ENCODE measurements around the gene EGFR.
"Not testable (repeated sequence)": the region's sequence is repeated elsewhere in the genome, so short reads cannot be mapped to it uniquely, and the experiment has no call there.

The EGFR gene

DNA sequence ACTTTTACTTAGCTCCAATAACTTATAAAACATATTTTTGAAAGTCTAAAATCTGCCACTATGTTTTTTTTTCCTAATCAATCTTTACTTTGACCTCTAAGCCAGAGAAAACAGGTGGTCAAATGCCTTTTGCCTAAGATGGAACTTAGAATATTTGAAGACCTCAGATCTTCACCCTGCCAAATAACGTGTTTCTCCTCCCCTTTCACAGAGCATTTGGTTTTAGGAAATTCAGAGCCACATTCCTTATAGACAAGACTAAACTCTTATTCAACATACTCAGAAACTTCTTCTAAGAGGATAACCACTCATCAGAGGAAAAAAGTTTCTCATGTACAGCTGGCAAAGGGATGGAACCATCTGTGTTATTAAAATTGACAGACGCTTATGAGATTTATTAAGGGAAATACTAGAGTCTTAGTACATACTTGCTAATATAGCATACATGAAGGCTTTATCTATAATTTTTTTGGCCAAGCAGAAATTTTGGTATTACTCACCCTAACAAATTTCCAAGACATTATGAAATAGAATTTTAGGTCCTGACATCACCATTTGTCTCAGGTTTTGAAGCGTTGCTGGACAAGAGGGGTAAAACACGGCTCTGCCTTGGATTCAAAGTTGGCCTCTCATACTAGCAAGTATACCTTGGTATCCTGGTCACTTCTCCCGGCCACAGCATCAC lies 2.6 kb upstream of the EGFR start:
- DNase-seq, result no peak

GRCh38 chr7:55016746-55017090 lies 2.1 kb upstream of the EGFR start:
- DNase-seq, result no peak

GRCh38 chr7:55017841-55018240 lies 976 bp upstream of the EGFR start:
- no peak for DNase-seq

DNA sequence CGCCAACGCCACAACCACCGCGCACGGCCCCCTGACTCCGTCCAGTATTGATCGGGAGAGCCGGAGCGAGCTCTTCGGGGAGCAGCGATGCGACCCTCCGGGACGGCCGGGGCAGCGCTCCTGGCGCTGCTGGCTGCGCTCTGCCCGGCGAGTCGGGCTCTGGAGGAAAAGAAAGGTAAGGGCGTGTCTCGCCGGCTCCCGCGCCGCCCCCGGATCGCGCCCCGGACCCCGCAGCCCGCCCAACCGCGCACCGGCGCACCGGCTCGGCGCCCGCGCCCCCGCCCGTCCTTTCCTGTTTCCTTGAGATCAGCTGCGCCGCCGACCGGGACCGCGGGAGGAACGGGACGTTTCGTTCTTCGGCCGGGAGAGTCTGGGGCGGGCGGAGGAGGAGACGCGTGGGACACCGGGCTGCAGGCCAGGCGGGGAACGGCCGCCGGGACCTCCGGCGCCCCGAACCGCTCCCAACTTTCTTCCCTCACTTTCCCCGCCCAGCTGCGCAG lies 424 bp downstream of the EGFR start:
- DNase-seq, result peak; percentile 16

GRCh38 chr7:55019691-55020465 lies 1.1 kb downstream of the EGFR start:
- DNase-seq, result no peak

GRCh38 chr7:55020466-55020871 lies 1.7 kb downstream of the EGFR start:
- no peak for DNase-seq

- DNase-seq, result no peak
Measured at GRCh38 chr7:55021053-55021452, 2.2 kb downstream of the EGFR start.

DNA sequence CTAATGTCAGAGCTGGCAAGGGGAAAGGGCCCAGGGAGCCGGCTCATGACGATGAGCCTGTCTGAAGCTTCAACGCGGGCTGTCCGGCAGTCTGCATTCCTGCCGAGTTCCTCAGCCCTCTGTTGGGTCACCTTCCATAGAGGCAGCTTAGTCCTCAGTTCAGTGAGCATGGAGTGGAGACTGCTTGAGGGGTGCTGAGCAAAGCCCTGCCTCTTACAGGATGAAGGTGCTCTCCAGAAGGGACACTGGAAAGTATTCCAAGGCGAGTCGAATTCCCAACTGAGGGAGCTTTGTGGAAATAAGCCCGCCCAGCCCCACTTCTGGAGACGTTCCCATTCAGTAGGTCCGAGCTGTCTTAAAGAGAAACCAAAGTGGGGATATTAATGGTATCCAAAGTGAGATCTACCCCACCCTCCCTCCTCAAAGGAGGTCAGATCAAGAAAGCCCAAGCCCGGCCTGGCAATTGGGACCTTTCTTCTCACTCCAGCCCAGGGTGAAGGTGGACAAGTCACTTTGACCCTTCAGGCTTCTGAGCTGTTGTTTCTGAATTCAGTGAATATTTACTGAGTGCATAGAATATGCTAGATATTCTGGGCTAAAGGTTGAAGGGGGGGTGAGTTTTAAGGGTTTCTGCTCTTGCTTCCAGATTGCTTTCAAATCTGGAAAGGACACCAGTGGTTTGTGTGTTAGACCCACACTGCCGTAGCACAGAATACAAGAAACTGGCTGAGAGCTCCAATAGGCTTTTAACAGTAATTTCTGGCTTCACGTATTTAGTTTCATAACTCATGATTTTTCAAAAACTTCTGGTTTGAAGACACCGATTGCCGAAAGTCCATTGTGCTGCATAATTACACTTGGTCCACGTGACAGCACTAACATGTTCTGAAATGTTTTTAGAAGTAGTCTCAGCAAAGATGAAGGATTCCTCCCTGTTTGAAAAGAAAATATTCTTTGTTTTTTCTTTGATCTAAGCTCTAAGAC lies 3.5 kb downstream of the EGFR start:
- no peak for DNase-seq

GRCh38 chr7:55023841-55024505 lies 5.2 kb downstream of the EGFR start:
- no peak for DNase-seq

GRCh38 chr7:55024776-55025175 lies 6.0 kb downstream of the EGFR start:
- no peak for DNase-seq

DNA sequence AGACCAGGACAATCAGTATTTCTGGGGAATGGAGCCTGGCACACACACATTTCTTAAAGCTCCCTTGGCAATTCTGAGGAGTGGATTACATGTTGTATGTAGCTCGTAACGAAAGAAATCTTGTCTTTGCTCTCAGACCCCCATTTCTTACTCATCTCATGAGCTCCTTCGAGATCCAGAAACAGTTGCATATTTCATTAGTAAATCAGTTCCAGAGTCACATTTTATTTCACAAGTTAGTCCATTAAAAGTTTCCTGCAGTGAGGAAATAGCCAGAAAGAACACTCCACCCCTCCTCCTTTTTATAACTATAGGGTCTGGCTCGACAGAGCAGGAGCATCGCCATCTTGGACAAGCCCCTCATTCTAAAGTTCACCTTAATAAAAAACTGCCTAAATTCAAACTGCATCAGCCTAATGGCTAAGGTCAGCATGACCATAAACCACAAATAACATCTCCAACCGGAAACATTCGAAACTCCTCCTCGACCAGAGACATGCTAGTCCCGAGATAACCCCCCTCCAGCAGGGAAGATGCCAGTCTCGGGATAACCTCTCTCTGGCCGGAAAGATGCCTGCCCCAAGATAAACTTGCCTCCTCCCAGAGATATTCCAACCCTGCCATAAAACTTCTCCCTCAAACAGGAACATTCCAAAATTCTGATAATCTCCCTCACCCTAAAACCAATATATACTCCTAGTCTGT lies 7.4 kb downstream of the EGFR start:
- no peak for DNase-seq

DNA sequence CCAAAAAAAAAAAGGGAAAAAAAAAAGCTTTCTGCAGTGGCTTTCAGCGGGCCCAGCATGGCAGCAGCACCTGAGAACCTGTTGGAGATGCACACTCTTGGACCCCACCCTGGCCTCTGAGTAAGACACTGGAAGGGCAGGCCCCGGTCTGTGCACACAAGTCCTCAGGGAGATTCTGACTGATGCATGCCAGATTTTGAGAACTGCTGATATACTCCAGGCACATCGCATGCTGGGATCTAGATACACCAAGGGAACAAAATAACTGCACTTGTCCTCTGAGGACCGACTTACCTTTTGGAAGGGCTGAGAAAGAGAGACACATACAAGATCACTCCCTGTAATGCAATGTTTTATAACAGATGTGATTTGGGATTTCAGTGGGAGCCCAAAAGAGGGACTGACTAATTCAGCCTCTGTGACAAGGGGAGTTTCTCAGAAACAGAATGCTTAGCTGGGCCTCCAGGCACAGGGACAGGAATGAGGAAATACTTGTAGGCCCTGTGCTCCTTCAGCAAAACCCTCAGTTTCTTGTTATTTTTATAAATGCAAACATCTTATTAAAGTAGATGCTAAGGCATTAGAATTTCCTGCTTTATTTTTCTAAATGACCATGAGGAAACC lies 8.2 kb downstream of the EGFR start:
- DNase-seq, result no peak

GRCh38 chr7:55028011-55028410 lies 9.2 kb downstream of the EGFR start:
- no peak for DNase-seq

DNA sequence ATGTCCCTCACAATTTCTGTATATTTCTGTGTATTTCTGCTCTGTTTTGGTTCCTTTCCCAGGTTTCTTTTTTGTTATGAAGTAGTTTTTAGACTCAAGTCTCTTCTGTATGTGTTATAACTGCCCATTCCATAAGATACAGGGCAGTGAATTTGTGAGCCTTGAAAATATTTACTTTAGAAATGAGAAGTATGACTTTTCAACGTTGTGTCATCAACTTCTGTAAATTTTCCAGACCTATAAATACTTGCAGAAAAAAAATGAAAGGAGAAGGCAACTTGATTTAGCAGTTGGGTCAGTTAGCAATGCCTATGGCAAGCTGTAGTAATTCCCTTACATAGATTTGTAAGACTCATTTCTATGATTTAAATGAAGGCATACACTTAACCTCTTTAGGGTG lies 11.5 kb downstream of the EGFR start:
- DNase-seq, result no peak

GRCh38 chr7:55031075-55031474 lies 12.3 kb downstream of the EGFR start:
- no peak for DNase-seq

DNA sequence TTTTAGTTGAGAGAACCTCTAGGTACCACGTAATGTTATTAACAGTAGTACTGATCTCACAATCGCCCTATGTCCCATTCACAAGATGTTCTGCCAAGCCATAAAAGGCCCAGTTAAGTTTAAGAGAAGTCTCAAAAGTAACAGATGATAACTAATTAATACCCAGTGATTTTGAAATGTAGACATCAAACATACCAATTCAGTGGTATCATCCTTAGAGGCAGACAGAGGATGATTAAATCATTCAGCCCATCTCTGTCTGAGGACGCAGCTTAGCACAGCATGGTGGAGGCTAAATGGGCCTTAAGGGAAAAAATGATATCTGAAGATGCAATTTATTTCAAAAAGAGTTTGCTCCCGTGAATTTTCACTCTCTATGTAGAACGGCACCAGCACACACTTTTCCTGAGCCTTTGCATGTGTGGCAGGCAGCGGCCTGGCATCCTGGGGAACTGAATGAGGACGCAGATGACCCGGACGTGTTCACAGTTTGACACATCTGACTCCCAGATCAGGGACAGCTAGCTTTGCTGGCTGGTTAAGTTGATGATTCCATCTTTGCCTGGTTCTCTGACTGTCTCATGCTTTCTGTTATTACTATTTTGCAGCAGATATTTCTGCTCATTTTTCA lies 13.4 kb downstream of the EGFR start:
- DNase-seq, result no peak

- DNase-seq, result no peak
Measured at GRCh38 chr7:55033236-55033846, 14.5 kb downstream of the EGFR start.

- no peak for DNase-seq
Measured at GRCh38 chr7:55034776-55035175, 16.0 kb downstream of the EGFR start.

DNA sequence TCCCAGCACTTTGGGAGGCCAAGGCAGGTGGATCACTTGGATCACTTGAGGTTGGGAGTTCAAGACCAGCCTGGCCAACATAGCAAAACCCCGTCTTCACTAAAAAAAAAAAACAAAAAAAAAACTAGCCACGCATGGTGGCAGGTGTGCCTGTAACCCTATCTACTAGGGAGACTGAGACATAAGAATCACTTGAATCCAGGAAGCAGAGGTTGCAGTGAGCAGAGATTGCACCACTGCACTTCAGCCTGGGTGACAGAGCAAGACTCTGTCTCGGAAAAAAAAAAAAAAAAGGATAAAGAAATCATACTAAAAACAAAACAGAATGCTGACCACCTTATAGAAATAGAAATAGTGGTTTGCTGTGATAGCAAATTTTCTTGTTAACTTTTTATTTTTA lies 16.6 kb downstream of the EGFR start:
- not testable (repeated sequence) for DNase-seq

- DNase-seq, result no peak
Measured at GRCh38 chr7:55036950-55037736, 18.3 kb downstream of the EGFR start.

All from stimulated activated CD4-positive, alpha-beta T cell treated with anti-CD3 and anti-CD28 coated beads, Interleukin-15, amount 100 ng/mL, for 24 hours (primary cell).